Epithelial cell of esophagus (primary cell): ENCODE data around the gene HSD11B1.

Experiments
- DNase-seq: peaks from one replicate; pipeline ENCODE4 v3.0.0; 2010; ENCODE audit warnings: low read depth
- H3K4me3 ChIP-seq: 2 replicates; pipeline ENCODE4 v1.5.1; 2011; ENCODE audit warnings: mild to moderate bottlenecking, low read length, control low read depth
- CTCF ChIP-seq: IDR thresholded peaks from 2 replicates; pipeline ENCODE4 v1.5.1; 2011; ENCODE audit warnings: low read depth, mild to moderate bottlenecking, low read length, control low read depth, inconsistent platforms; ENCODE audit not compliant: insufficient read depth; ENCODE audit errors: missing control alignments

Gene HSD11B1

GRCh38 chr1:209733409-209734192, 29.0 kb downstream of the HSD11B1 start:
- H3K4me3 ChIP-seq, result no peak overlapping the region
- TF ChIP-seq CTCF, result no peak
- peak; percentile 45 for DNase-seq

- no peak for DNase-seq
- H3K4me3 ChIP-seq, result no peak overlapping the region
- no peak for TF ChIP-seq CTCF
Measured at GRCh38 chr1:209736490-209737117, 32.0 kb downstream of the HSD11B1 start.

- no peak for TF ChIP-seq CTCF
- H3K4me3 ChIP-seq, result no peak overlapping the region
- no peak for DNase-seq
Measured at GRCh38 chr1:209737118-209737505, 32.5 kb downstream of the HSD11B1 start.

DNA sequence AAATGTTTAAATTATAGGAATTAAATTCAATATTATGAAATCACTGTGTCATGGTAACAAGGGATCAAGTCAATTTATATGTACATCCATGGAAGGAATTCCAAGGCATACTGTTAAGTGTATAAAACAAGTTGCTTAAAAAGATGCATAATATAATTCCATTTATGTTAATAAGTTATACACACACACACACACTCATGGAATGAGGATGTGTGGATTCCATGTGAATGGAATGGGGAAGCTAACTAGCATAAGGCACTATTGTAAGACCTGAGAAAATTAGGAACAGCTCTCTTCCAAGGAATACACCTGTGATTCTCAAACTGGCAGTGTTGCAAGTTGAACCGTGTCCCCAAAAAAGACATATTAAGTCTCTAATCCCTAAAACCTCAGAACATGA, 33.6 kb downstream of the HSD11B1 start:
- no peak for DNase-seq

DNA sequence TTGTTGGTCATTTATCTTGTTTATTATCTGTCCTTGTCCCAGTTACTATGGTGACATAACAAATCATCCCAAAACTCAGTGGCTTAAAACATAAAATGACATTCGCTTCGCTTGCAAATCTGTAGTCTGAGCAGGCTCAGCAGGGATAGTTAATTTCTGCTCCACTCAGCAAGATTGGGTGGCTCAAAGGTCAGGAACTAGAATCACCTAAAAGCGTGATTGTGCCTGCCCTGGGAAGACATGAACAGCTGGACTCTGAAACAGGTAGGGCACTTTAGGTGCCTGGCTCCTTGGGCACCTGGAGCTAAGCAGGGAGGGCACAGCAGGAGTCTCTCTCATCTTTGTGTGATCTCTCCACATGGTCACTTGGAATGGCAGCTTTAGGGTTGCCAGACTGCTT, 36.5 kb downstream of the HSD11B1 start:
- no peak for DNase-seq
- no peak overlapping the region for H3K4me3 ChIP-seq
- TF ChIP-seq CTCF, result no peak

More for the DNA sequence above, 33.6 kb downstream of the HSD11B1 start:
- TF ChIP-seq CTCF, result no peak
- no peak overlapping the region for H3K4me3 ChIP-seq

DNA sequence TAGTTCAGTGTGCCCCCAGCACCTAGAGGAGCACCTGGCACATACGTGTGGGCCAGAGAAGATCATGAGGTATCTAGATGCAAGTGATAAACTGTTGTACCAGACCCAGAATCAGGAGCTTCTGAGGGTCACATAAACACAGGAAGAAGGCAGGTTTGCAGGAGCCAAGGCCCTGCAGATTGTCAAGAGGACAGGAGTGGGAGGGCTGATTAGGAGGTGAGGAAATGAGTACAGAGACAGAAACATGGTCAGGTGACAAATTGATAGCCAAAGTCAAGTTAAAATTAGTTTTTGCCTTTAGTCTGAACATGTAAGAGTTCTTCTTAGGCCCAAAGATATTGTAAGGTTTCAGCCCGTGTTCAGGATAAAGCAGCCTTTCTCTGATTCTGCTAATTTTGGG, 37.2 kb downstream of the HSD11B1 start:
- DNase-seq, result no peak
- no peak for TF ChIP-seq CTCF
- H3K4me3 ChIP-seq, result no peak overlapping the region
